HG02852 (cell line): ENCODE measurements around the gene TIMM17B.
"Not testable (repeated sequence)": the region's sequence is repeated elsewhere in the genome, so short reads cannot be mapped to it uniquely, and the experiment has no call there.

ENCODE experiments used
- ATAC-seq: cut with Tn5 transposase; IDR thresholded peaks from one replicate; pipeline ENCODE4 v1.9.1; 2021; ENCODE audit warnings: mild to moderate bottlenecking, moderate library complexity; ENCODE audit not compliant: unreplicated experiment

Gene TIMM17B

DNA sequence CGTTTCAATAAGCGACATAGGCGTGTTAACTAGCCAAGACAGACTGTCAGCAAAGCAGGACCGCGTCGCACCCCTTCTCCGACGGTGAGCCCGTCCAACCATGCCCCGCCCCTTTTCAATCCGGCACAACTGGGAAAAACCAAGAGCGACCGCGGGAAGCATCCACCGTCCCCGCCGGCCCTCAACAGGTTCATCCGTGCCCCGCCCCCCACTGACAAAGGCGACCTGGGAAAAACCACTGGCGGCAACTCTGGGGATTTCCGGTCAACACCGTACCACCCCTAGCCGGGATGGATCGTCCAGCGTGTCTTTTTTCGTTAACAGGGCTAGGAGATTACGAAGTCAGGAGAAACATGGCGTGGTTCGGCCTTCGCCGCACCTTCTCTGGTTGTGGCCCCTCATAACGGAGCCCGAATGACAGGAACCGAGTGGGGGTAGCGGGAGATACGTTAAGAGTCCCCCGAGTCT is 377 bp downstream of the TIMM17B start:
- peak; percentile 4 for ATAC-seq

DNA sequence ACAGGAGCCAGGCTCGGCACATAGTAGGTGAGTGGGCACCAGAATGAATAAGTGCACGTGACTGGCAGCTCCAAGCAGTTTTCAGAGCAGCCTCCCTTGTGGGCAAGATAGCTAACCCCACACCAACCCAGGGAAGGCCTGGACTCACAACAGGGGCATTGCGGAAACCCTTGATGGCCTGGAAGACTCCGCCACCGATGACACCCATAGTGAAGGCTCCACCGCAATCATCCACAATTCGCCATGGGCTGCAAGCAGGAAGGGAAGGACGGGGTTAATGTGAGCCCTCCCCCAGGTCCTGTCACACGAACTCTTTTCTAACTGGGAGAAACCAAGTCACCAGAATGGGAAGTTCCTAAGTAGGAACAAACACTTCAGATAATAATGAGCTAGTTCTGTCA is 957 bp downstream of the TIMM17B start:
- ATAC-seq: no peak

GRCh38 chrX:48894891-48895290 is 2.7 kb downstream of the TIMM17B start:
- no peak for ATAC-seq

DNA sequence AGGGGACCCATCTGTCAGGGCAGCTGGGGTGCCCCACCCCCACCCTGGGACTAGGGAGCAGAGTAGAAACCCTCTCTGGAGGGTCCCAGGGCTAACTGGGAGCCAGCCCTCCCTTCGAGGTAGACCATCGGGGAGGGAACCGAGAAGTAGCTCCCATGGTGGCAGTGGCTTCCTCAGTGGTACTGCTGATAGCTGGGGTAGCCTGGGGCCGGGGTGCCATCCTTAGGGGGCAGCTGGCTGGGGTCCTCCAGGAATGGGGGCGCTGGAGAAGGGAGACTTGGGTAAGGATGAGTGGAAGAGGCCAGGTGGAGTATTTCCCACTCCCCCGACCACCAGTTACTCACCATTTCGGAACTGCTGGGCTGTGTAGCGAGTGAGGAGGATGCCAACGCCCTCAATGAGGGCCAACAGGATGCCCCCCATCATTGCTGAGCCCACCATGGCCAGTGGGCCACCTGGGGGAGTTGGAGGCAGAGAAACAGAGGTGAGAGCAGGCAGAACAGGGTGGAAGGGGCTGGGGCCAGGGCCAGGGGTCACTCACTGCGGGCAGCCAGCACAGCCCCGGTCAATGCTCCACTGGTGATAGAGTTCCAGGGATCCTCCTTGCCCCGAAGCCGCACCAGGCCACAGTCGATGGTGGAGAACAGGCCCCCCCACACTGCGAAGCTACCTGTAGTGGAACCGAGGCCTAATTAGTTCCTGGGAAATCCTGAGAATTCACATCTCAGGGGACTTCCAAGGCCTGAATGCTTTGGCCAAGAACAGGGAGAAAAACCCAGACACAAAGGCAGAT is 3.8 kb downstream of the TIMM17B start:
- ATAC-seq: no peak

DNA sequence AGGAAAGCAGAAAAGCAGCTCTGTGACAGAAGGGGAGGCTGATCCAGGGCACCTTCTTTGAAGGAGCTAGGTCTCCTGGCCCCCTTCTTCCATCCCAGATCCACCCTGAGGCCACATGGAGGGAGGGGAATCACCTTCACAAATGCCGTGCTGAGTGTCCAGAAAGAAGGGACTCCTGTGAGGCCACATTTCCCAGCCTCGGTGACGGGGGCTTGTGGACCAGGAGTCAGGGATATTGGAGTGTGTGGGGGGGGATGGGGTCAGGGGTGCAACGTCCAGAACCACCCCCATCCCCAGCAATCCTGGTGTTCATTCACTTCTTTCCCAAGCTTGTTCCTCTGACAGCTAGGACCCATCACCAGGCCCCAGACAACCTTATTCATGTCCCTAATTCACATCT is 4.7 kb downstream of the TIMM17B start:
- no peak for ATAC-seq

DNA sequence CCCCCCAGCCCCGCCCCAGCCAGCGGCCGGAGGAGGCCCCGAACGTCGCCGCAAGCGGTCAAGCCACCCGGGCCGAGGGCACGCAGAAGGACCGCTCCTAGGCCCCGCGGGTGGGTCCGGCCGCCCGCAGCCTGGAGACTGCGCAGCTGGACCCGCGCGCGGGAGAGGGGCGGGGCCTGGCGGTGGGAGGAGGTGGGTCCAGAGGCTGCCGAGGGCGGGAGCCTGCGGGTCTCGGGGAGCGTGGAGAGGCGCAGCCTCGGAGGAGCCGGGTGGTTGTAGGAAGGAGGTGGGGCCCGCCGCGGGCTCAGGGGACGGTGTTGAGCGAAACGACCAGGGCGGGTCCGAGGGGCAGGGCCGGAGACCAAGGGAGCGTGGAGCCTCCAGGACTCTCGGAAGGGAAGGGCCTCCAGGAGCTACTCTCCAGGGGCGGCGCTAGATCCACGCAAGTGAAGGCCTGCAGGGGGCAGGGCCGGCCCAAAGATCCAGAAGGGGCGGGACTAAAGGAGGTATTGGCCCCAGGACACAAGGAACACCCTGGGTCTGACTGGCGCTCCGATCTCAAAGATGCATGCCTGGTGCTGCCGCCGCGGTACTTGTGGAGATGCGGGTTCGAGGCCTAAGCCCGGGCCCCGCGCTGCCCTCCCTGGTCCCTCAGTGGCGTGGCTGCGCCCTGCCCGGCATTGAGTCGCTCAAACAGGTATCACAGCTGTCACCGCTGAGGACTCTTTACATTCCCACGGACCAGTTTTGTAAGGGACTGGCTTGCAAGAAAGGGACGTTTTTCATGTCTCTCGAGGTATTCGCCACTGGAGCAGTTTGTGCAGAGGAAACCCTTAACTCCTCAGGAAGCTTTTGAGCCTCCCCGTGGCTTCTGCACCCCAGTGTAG is 5.9 kb downstream of the TIMM17B start:
- peak; percentile 86 for ATAC-seq

- ATAC-seq: peak; percentile 40
These were observed 6.6 kb downstream of the TIMM17B start for GRCh38 chrX:48890934-48891401.

GRCh38 chrX:48890296-48890925 is 7.2 kb downstream of the TIMM17B start:
- ATAC-seq: no peak

GRCh38 chrX:48886586-48886985 is 11.0 kb downstream of the TIMM17B start:
- not testable (repeated sequence) for ATAC-seq

- ATAC-seq: no peak
These were observed 13.8 kb downstream of the TIMM17B start for GRCh38 chrX:48883729-48884128.

DNA sequence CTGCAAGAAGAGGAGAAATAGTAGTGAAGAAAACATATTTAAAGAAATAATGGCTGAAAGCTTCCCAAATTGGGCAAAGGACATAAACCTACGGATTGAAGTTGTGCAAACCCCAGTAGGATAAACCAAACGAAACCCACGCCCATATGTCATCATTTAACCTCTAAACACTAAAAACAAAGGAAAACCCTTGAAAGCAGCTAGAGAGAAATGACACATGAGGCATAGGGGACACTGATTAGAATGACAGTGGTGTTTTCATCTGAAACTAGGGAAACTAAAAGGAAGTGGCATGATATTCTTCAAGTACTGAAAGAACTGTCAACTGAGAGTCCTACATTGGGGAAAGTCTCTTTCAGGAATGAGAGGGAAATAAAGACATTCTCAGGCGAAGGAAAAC is 20.6 kb downstream of the TIMM17B start:
- not testable (repeated sequence) for ATAC-seq

DNA sequence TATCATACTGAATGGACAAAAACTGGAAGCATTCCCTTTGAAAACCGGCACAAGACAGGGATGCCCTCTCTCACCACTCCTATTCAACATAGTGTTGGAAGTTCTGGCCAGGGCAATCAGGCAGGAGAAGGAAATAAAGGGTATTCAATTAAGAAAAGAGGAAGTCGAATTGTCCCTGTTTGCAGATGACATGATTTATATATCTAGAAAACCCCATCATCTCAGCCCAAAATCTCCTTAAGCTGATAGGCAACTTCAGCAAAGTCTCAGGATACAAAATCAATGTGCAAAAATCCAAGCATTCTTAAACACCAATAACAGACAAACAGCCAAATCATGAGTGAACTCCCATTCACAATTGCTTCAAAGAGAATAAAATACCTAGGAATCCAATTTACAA is 25.6 kb downstream of the TIMM17B start:
- not testable (repeated sequence) for ATAC-seq

- ATAC-seq: no peak
These were observed 33.4 kb downstream of the TIMM17B start for GRCh38 chrX:48864210-48864609.

DNA sequence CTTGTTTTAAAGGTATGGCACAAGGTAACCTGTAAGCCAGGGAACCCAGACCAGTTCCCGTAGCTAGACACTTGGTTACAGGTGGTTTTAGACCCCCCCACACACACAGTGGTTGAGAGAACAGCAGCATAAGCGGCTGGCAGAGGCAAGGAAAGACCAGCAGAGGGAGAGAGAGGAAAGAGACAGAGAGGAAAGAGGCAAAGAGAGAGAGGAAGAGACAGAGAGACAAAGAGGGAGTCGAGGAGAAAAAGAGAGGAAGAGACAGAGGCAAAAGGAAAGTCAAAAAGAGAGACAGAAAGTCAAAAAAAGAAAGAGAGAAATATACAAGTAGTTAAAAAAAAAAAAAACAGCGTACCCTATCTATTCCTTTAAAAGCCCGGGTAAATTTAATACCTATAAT is 42.7 kb downstream of the TIMM17B start:
- ATAC-seq: no peak

DNA sequence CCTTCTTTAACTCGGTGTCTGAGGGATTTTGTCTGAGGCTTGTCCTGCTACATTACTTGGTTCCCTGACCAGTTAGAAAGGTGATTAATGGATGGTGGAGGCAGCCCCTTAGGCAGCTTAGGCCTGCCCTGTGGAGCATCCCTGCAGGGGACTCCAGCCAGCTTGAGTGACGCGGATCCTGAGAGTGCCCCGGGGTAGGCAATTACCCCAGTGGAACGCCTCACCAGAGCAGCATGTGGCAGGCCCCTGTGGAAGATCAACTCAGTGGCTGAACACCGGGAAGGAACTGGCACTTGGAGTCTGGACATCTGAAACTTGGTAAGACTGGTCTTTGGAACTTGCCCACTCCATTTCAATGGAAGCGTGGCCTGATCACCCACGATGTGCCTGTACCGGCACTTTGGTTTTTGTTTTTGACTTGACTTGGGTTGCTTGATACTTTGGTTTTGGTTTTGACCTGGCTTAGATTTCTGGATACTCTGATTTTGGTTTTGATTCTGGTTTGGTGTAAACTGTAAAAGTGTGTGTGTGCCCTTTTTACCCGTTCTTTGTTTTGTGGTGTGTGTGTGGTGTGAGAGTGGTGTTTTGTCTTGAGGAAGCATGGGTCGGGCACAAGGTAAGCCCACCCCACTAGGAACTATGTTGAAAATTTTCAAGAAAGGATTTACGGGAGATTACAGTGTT is 43.3 kb downstream of the TIMM17B start:
- not testable (repeated sequence) for ATAC-seq

- not testable (repeated sequence) for ATAC-seq
These were observed 44.1 kb downstream of the TIMM17B start for GRCh38 chrX:48853494-48853893.

- ATAC-seq: no peak
These were observed 44.7 kb downstream of the TIMM17B start for GRCh38 chrX:48852857-48853256.

DNA sequence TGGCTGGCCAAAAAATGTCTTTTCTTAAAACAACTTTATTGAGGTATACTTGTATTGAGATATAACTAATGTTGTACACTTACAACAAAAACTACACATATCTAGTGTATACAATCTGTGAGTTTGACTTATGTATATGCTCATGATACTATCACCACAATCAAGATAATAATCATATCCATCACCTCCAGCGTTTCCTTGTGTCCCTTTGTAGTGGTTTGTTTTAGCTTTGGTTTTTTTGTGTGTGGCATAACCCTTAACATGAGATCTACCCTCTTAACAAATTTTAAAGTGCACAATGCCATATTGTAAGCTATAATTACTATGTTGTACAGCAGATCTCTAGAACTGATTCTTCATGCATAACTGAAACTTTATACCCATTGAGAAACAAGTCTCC is 48.7 kb downstream of the TIMM17B start:
- no peak for ATAC-seq
